Body of pancreas (tissue), 4 donors: ENCODE data around the gene RAB10. TPM values are rescaled to one million over a fixed set of nuclear protein-coding genes. Genes with fewer than 3 reads are reported as not detected.

Experiments
- ATAC-seq: fragments of 150-250 bp; one replicate; pipeline ENCODE4 v1.9.1; 2016
- DNase-seq, 4 donors: peaks; one replicate each; pipeline ENCODE4 v3.0.0-alpha.2; 2019
- H3K27ac ChIP-seq, 4 donors: fragments of 200-600 bp; sonication (generic); 1 replicate in 3 of 4; 2 replicates in 1 of 4; pipeline versions ENCODE4 v1.5.1 to v1.6.1; 2016 to 2019; ENCODE audit warnings: mild to moderate bottlenecking in 1 of 4, mixed read lengths in 1 of 4, moderate library complexity in 1 of 4
- H3K27me3 ChIP-seq, 2 donors: fragments of 200-600 bp; sonication (generic); one replicate each; pipeline ENCODE4 v1.6.0; 2016; ENCODE audit warnings: mild to moderate bottlenecking in 1 of 2
- H3K36me3 ChIP-seq, 2 donors: fragments of 200-600 bp; sonication (generic); replicated peaks in 1 of 2; 2 replicates each; pipeline ENCODE4 v1.5.1; 2016; ENCODE audit warnings: low read depth in 2 of 2; ENCODE audit not compliant: insufficient read depth in 1 of 2
- H3K4me1 ChIP-seq: fragments of 200-600 bp; sonication (generic); one replicate; pipeline ENCODE4 v1.6.0; 2016
- H3K4me3 ChIP-seq, 2 donors: fragments of 200-600 bp; sonication (generic); 1 replicate in 1 of 2; 2 replicates in 1 of 2; pipeline ENCODE4 v1.5.1; 2016 to 2019
- H3K9me3 ChIP-seq, 3 donors: fragments of 200-600 bp; sonication (generic); 1 replicate in 2 of 3; 2 replicates in 1 of 3; pipeline ENCODE4 v1.5.1; 2016
- POLR2A ChIP-seq, 3 donors: fragments of 450-650 bp; IDR thresholded peaks; one replicate each; pipeline ENCODE4 v1.6.1; 2016; ENCODE audit warnings: antibody characterized with exemption in 3 of 3, mild to moderate bottlenecking in 2 of 3
- WGBS, 2 donors: methylation state at CpG; one replicate each; pipeline ENCODE4 v1.1.5; 2017; 5-methylcytosine and 5-hydroxymethylcytosine counted together
- intact Hi-C: fragments of 100-400 bp; cut with DNase I; formaldehyde crosslinking; loops from one replicate; pipeline ENCODE4 v1.15.1; 2023
- total RNA-seq, 2 donors: library from RNA; depleted of rRNA; stranded (reverse); fragments of >200 nt; gene quantifications; one replicate each; pipeline ENCODE4 v1.1.0, GENCODE V29; 2016
- TF ChIP-seq, protein P1 (sequence below), 7 experiments: fragments of 450-650 bp in 4 of 7; fragments of 200-600 bp in 3 of 7; sonication (generic) in 3 of 7; IDR thresholded peaks; one replicate each; pipeline ENCODE4 v1.5.1; 2016 to 2019; ENCODE audit warnings: antibody characterized with exemption in 7 of 7

Gene RAB10
- total RNA-seq, 2 donors from 2014 or later, result 41.5 to 115 TPM

DNA sequence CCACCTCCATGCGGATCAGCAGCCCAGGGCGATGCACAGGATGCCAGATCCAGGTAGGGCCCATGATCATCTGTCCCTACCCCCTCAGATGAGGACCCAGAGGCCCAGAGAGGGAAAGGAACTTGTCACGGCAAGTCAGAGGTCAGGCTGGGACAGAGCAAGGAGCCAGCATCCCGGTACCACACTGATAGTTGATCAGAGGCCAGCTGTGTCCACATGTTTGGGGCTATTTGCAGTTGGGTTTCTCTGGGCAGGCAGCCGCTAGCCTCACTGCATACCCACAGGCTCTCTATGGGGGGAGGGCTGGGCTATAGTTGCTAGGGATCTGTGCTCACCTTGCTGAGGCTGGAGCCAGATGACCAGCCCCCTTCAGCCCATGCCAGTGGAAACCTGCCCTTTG, 148.6 kb downstream of the RAB10 start:
- no peaks in the 10 kb centered on the region for H3K36me3 ChIP-seq
- H3K9me3 ChIP-seq, result no peaks in the 10 kb centered on the region
- no peak overlapping the region for H3K27ac ChIP-seq
- WGBS, 2 donors, result 67 to 77% methylated on average over 2 to 5 of the region's 5 CpGs
- TF ChIP-seq, protein P1, sequence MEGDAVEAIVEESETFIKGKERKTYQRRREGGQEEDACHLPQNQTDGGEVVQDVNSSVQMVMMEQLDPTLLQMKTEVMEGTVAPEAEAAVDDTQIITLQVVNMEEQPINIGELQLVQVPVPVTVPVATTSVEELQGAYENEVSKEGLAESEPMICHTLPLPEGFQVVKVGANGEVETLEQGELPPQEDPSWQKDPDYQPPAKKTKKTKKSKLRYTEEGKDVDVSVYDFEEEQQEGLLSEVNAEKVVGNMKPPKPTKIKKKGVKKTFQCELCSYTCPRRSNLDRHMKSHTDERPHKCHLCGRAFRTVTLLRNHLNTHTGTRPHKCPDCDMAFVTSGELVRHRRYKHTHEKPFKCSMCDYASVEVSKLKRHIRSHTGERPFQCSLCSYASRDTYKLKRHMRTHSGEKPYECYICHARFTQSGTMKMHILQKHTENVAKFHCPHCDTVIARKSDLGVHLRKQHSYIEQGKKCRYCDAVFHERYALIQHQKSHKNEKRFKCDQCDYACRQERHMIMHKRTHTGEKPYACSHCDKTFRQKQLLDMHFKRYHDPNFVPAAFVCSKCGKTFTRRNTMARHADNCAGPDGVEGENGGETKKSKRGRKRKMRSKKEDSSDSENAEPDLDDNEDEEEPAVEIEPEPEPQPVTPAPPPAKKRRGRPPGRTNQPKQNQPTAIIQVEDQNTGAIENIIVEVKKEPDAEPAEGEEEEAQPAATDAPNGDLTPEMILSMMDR (IDR thresholded peaks at IDR 0.05), result no peak
- TF ChIP-seq POLR2A (IDR thresholded peaks at IDR 0.05), result no peak
- no peak for ATAC-seq
- intact Hi-C loops, result no loop called here
- no peaks in the 10 kb centered on the region for H3K27me3 ChIP-seq
- H3K4me3 ChIP-seq, result no peak overlapping the region
- no peak for DNase-seq
- H3K4me1 ChIP-seq, result peaks cover 25% of the 10 kb centered on the region

DNA sequence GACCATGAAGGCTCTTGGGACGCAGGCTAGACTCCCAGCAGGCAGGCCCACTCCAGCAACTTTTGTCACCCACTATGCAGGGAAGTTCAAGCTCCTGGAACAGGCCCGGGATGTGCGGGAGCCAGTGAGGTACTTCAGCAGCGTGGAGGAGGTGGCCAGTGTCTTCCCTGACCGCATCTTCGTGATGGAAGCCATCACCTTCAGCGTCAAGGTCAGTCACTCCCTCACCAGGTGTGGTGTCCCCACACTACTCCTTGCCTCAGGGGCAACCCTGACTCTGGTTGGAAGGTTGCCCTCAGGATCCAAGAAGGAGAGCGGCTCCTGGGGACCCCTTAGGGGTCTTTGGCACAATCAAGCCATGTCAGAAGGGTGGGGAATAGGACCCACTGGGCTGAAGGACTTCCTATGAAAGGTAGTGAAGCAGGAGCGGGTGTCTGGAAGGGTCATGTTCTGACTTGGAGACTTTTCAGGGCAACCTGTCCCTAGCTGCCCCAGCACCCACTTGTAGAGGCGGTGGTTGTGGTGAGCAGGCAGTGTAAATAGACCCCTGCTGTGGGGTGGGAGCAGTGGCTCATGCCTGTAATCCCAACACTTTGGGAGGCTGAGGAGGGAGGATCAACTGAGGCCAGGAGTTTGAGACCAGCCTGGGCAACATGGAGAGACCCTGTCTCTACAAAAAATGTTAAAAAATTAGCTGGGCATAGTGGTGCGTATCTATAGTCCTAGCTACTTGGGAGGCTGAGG, 149.2 kb downstream of the RAB10 start:
- ATAC-seq (no peak), DNase-seq (no peak)
- Histone ChIP-seq H3K9me3 (no peaks in the 10 kb centered on the region), H3K27ac (no peak overlapping the region), H3K4me3 (no peak overlapping the region), H3K4me1 (peaks cover 25% of the 10 kb centered on the region), H3K27me3 (no peaks in the 10 kb centered on the region), H3K36me3 (no peaks in the 10 kb centered on the region)
- intact Hi-C loops, result no loop called here
- TF ChIP-seq POLR2A (IDR thresholded peaks at IDR 0.05), result no peak
- TF ChIP-seq, protein P1 (IDR thresholded peaks at IDR 0.05), result no peak
- 97 to 98% methylated on average over 4 to 9 of the region's 11 CpGs for WGBS, 2 donors

DNA sequence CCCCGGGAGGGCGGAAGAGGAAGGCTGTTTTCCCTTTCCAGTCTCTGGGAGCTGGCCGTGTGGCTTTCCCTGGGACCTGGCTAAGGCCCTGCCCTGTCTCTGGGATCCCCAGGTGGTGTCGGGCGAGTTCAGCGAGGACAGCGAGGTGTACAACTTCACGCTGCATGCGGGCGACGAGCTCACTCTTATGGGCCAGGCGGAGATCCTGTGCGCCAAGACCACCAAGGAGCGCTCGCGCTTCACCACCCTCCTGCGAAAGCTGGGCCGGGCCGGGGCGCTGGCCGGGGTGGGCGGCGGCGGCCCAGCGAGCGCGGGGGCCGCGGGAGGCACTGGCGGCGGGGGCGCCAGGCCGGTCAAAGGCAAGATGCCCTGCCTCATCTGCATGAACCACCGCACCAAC, 150.2 kb downstream of the RAB10 start:
- intact Hi-C loops, result no loop called here
- 77 to 90% methylated on average over 9 to 18 of the region's 34 CpGs for WGBS, 2 donors
- DNase-seq (no peak), ATAC-seq (no peak)
- Histone ChIP-seq H3K36me3 (no peaks in the 10 kb centered on the region), H3K27ac (no peak overlapping the region), H3K9me3 (no peaks in the 10 kb centered on the region), H3K4me3 (no peak overlapping the region), H3K4me1 (peaks cover 18% of the 10 kb centered on the region), H3K27me3 (no peaks in the 10 kb centered on the region)
- TF ChIP-seq, protein P1 (IDR thresholded peaks at IDR 0.05), result no peak
- no peak for TF ChIP-seq POLR2A (IDR thresholded peaks at IDR 0.05)

DNA sequence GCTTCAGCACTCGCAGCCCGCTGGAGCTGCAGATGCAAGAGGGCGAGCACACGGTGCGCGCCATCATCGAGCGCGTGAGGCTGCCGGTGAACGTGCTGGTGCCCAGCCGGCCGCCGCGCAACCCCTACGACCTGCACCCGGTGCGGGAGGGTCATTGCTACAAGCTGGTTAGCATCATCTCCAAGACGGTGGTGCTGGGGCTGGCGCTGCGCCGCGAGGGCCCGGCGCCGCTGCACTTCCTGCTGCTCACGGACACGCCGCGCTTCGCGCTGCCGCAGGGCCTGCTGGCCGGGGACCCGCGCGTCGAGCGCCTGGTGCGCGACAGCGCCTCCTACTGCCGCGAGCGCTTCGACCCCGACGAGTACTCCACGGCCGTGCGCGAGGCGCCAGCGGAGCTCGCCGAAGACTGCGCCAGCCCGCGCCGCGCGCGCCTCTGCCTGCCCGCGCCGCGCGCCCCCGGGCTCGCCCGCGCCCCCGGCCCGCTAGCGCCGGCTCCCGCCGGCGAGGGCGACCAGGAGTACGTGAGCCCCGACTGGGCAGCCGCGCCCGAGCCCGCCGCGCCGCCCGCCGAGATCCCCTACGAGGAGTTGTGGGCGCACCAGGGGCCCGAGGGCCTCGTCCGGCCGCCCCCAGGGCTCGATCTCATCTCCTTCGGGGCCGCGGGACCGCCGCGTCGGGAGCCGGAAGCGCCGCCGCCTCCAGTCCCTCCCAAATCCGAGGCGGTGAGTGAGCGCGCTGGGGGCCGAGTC, 150.8 kb downstream of the RAB10 start:
- peak overlapping the region in 1 of 4 donors; percentile 22 for H3K27ac ChIP-seq
- intact Hi-C loops, result no loop called here

More for the DNA sequence above, 150.8 kb downstream of the RAB10 start:
- WGBS, 2 donors, result 1% methylated on average over 109 of the region's 114 CpGs; no CpG with 5 or more reads in 1 of the 2 donors
- Histone ChIP-seq H3K9me3 (no peaks in the 10 kb centered on the region), H3K36me3 (no peaks in the 10 kb centered on the region), H3K27me3 (no peaks in the 10 kb centered on the region), H3K4me1 (peaks cover 13% of the 10 kb centered on the region), H3K4me3 (peak overlapping the region; percentile 8 to 29)
- DNase-seq, result peak; percentile 86 to 89 (median 86)
- peak in 2 of 3 donors; percentile 28 to 34 for TF ChIP-seq POLR2A (IDR thresholded peaks at IDR 0.05)
- TF ChIP-seq, protein P1 (IDR thresholded peaks at IDR 0.05), result peak; percentile 20 to 94 (median 50)
- ATAC-seq, result peak; percentile 94
